Prostate gland (tissue), 2 donors: Measurements from ENCODE around the gene ZFAND3.

ENCODE experiments used
- CTCF ChIP-seq, 4 experiments: fragments of 200-600 bp in 2 of 4; fragments of 450-650 bp in 2 of 4; sonication (generic) in 2 of 4; IDR thresholded peaks; 1 replicate in 3 of 4; 2 replicates in 1 of 4; pipeline ENCODE4 v1.5.1; 2016 to 2019; ENCODE audit warnings: antibody characterized with exemption in 4 of 4, mild to moderate bottlenecking in 2 of 4, moderate library complexity in 2 of 4
- POLR2A ChIP-seq: fragments of 450-650 bp; IDR thresholded peaks from one replicate; pipeline ENCODE4 v1.6.1; 2016; ENCODE audit warnings: antibody characterized with exemption, mild to moderate bottlenecking
- POLR2AphosphoS5 ChIP-seq: sonication (generic); formaldehyde crosslinking; IDR thresholded peaks from one replicate; pipeline ENCODE4 v1.6.1; 2017; ENCODE audit warnings: antibody characterized with exemption

DNA sequence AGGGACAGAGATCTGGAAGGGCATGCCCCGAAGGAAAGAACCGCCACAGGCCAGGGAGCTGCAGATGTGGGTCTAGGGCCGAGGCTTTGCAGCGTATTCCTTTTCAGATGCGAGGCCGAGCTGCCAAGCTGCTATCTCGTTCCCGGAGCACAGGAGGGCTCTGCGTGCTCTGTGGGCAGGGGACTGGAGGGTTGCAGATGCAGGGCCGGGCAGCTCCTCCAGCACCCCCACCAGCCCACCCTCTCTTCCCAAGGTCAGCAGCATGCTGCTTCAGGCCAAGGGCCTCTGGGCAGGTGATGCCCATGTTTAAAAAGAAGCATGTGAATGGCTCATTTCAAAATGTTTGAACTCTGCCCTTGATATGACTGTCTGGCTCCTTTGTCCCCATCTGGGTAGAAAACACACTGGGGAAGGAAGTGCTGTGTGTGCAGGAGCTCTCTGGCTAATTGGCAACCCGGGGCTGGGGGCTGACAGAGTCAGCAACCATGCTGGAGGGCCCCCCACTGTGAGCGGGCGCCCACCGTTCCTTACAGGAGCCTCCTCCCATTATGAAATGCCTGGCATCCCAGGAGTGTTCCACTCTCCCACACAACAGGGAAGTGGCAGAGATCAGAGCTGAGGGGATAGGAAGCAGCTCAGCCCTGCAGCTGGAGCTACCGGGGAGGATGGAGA lies 353.3 kb downstream of the ZFAND3 start:
- TF ChIP-seq CTCF (IDR thresholded peaks at IDR 0.05), result no peak
- TF ChIP-seq POLR2A, result no peak
- TF ChIP-seq POLR2AphosphoS5, result no peak
